HG02938 (cell line): ENCODE measurements around the gene KIAA1328.
"Not testable (repeated sequence)": the region's sequence is repeated elsewhere in the genome, so short reads cannot be mapped to it uniquely, and the experiment has no call there.

ENCODE experiments used
- ATAC-seq: cut with Tn5 transposase; IDR thresholded peaks from one replicate; pipeline ENCODE4 v1.9.1; 2021; ENCODE audit warnings: mild to moderate bottlenecking, moderate library complexity; ENCODE audit not compliant: unreplicated experiment

KIAA1328 gene

GRCh38 chr18:36821681-36822080, 7.2 kb upstream of the KIAA1328 start:
- ATAC-seq = no peak

DNA sequence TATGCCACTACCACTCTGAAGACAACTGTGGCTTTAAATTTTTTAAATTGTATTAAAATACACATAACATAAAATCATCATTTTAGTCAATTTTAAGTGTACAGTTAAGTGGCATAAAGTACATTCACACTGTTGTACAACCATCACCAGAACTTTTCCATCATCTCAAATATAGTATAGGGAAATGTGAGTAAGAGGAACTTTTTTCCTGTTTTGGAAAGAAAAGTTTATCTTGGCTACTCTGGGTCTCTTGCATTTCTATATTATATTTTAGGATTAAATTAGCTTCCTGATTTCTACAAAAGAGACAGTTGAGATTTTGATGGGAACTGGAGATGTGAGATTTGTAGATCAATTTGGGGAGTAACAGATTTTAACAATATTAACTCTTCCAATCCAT, 3.4 kb upstream of the KIAA1328 start:
- ATAC-seq = no peak

- ATAC-seq = no peak
Measured at GRCh38 chr18:36826556-36826955, 2.4 kb upstream of the KIAA1328 start.

GRCh38 chr18:36828157-36828629, 734 bp upstream of the KIAA1328 start:
- peak; percentile 2 for ATAC-seq

DNA sequence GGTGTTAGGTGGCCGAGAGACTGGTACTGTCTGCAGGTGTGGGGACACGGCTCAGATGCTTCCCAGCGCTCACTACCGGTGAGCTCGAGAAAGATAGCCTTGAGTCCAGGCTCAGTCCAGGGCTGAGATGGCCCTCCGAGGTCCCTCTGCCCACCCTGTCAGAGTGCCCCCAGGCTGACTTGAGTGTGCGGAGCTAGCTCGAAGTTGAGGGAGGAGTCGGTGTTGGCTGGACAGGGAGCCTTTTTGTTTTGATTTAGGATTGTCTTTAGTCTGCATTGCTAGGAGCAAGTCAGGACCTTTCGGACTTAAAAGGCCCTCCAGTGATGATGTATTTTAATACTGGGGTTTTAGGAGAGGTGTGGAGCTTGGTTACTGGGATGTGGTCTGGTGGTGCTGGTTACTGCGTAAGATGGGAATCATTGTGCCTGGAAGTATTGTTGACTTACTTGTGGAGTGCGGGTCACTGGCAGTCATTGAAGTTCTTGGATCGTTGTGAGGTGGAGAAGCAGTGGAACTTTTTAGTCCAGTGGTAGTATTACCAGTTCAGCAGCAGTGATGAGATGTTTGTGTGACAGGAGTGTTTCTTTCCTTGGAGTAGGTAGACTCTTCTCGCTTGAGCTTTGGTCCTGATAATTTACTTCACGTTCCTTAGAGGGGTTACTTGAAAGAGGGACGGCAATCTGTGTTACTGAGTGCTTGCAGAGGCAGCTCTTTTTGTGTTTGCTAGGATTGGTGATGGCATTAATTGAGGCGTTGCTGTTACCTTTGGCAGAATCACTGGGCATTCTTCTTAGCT, 633 bp downstream of the KIAA1328 start:
- no peak for ATAC-seq

- no peak for ATAC-seq
Measured at GRCh38 chr18:36830158-36830495, 1.2 kb downstream of the KIAA1328 start.

DNA sequence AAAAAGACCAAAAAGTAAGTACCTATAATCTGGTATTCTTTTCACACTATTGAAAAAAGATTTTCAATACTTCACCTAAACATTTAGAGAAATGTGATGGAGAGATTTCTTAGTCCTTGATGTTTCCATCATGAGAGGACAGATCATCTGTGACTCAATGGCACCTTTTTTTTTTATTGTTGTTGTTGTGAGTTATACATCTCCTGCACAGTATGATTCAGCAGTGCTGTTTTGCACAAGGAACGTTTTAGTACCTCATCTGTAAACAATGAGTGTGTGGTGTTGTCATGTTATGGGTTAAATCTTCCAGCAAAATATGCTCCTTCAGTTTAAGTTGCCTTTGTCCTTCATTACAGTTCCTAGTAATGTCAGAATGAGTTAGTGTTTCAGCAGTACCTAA, 2.2 kb downstream of the KIAA1328 start:
- ATAC-seq = no peak

- ATAC-seq = no peak
Measured at GRCh38 chr18:36833120-36833519, 4.2 kb downstream of the KIAA1328 start.

DNA sequence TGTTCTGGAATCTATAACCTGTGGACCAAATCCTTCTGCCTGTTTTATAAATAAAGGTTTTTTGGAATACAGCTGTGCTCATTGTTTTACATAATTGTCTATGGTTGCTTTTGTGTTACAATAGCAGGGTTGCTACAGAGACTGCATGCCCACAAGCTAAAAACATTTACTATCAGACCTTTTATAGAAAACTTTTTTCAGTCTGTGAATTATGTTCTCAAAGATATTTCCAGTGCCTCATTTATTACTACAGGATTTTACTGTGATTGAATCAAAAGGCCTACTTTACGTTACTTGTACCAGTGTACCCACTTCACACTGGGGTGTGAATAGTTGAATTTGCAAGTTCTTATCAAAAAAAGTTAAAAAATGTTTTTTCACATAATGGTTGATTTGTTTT, 7.0 kb downstream of the KIAA1328 start:
- no peak for ATAC-seq

DNA sequence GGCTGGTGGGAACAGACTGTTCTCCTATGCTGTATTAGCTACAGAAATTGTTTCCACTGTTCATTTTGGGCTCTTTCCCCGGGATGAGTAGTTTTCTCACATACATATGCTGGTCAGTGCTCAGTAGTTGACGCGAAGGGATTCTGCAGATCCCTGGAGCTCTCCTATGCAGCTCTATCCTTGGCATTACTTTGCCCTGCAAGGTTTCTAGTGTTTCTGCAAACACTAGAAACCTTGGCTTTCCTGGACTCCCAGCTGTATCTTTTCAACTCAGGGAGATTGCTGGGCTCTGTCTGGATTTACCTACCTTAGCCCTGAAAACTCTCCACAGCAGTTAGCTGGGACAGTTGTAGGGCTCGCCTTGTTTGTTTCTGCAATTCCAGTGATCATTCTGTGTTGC, 10.9 kb downstream of the KIAA1328 start:
- no peak for ATAC-seq

GRCh38 chr18:36843199-36843598, 14.3 kb downstream of the KIAA1328 start:
- ATAC-seq = no peak

DNA sequence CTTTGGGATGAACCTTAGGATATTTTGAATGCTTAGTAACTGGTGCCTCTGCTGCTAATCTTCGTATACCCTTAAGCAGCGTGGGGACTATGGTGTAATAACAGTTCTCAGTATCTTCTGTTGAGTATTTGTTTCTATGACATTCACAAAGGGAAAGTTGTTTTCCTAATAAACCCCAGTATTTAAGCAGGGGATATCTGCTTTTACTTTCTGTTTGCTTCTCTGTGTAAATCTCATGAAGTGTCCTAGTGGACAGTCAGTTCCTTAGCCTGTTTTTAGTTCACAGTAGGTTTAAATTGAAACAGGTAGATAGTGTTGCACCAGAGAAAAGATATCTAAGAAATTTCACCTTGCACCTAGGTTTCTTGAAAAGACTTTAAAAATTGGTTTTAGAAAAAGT, 14.9 kb downstream of the KIAA1328 start:
- ATAC-seq = no peak

GRCh38 chr18:36848609-36849008, 19.7 kb downstream of the KIAA1328 start:
- ATAC-seq = no peak

DNA sequence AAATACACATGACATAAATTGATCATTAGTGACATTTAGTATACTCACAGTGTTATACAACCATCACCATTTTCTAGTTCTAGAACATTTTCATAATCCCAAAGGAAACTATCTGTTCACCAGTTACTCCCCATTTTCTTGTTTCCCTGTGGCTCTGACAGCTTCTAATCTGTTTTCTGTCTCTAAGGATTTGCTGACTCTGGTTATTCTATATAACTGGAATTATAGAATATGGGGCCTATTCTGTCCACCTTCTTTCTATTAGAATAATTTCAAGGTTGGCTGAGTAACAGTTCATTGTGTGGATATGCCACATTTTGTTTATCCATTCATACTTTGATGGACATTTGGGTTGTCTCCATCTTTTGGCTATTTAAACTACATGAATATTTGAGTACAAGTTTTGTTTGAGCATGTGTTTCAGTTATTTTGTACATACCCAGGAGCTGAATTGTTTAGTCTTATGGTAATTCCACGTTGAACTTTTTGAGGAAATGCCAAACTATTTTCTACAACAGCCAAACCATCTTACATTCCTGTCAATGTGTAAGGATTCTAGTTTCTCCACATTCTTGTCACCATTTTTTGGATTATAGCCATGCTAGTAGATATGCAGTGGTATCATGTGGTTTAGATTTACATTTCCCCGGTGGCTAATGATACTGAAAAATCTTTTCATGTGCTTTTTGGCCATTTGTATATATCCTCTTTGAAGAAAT, 20.5 kb downstream of the KIAA1328 start:
- no peak for ATAC-seq

- ATAC-seq = no peak
Measured at GRCh38 chr18:36850527-36851201, 21.7 kb downstream of the KIAA1328 start.

DNA sequence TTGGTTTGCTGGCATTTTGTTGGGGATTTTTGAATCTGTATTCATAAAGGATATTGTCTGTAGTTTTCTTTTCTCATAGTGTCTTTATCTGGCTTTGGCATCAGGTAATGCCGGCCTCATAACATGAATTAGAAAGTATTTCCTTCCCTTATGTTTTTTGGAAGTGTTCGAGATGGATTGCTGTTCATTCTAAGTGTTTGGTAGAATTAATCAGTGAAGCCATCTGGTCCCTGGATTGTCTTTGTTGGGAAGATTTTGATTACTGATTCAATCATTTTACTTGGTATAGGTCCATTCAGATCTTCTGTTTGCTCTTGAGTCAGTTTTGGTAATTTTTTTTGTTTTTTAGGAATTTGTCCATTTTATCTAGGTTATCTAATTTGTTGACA, 22.3 kb downstream of the KIAA1328 start:
- no peak for ATAC-seq

DNA sequence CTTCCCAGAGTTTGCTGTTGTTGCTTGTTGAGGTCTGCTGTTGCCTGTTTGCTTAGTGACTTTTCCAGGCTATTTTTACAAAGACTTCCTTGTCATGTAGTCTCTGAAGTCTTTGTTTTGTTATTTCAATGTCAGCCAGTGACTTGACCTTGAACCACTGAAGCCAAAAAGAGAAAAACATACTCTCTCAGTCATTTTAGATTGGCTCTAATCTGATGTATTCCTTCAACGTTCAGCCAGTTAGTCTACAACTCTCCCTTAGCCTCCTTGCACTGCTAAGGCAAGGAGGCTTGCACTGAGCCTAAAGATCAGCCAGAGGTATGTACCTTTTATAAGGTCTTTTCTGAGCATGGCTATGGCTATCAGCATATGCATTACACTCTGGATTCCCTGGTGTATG, 27.9 kb downstream of the KIAA1328 start:
- ATAC-seq = no peak

DNA sequence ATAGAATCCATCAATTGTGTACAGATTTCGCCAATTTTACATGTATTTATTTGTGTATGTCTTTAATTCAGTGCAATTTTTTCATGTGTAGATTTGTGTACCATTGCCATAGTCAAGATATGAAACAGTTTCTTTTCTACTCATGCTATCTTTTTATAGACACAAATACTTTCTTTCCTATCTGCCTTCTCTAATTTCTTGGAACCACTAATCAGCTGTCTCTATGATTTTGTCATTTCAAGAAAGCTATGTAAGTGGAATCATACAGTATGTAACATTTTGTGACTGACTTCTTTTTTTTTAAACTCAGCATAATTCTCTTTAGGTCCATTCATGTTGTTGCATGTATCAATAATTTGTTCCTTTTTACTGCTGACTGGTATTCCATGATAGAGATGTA, 33.3 kb downstream of the KIAA1328 start:
- ATAC-seq = no peak

GRCh38 chr18:36867056-36867455, 38.1 kb downstream of the KIAA1328 start:
- ATAC-seq = no peak

- ATAC-seq = no peak
Measured at GRCh38 chr18:36871801-36872200, 42.9 kb downstream of the KIAA1328 start.

DNA sequence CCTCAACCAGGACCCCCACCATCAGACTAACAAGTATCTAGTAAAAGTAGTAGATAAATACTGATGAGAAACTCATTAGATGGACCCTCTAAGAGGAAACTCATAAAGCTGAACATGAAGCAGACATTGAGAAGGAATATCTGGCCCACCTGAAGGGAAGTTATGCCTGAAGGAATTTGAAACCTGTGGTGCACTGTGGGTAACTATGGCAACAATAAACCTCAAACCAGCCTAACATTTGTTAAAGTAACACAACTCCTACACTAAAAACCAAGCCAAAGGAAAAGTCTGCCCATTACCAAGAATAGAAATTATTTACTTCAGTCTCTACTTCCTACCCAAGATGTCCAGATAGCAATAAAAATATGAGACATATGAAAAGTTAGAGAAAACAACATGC, 43.4 kb downstream of the KIAA1328 start:
- no peak for ATAC-seq

DNA sequence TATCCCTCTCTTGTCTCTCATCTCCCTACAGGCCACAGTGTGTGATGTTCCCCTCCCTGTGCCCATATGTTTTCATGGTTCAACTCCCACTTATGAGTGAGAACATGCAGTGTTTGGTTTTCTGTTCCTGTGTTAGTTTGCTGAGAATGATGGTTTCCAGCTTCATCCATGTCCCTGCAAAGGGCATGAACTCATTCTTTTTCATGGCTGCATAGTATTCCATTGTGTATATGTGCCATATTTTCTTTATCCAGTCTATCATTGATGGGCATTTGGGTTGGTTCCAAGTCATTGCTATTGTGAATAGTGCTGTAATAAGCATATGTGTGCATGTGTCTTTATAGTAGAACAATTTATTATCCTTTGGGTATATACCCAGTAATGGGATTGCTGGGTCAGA, 44.9 kb downstream of the KIAA1328 start:
- ATAC-seq = not testable (repeated sequence)
